ENCODE measurements around the gene SUCLA2.

GRCh38 chr13:47945738-47946137 lies 55.3 kb downstream of the SUCLA2 start:
- no peak for TF ChIP-seq TAF1 (IDR thresholded peaks at IDR 0.05; ENCODE audit: low read depth)
- no peak for TF ChIP-seq CTCF (IDR thresholded peaks at IDR 0.05; ENCODE audit: poor library complexity, severe bottlenecking)
- TF ChIP-seq MXI1 (conservative IDR thresholded peaks at IDR 0.05; ENCODE audit: poor library complexity, severe bottlenecking) = no peak
- TF ChIP-seq RAD21 (conservative IDR thresholded peaks at IDR 0.05) = no peak
